NCI-H524 (cell line): ENCODE measurements around the gene KCNK2.
A peak's percentile ranks its signal among the peaks of the same experiment; 100 is the strongest.
"Not testable (repeated sequence)": the region's sequence is repeated elsewhere in the genome, so short reads cannot be mapped to it uniquely, and the experiment has no call there.

Source experiments
- DNase-seq, 2 experiments: peaks; one replicate each; lab custom pipeline; 2025; lab: John Stamatoyannopoulos, UW

KCNK2 gene

GRCh38 chr1:215151841-215152549 is 69.5 kb downstream of the KCNK2 start:
- no peak for DNase-seq

- DNase-seq = no peak
Measured at GRCh38 chr1:215156232-215156631, 73.7 kb downstream of the KCNK2 start.

DNA sequence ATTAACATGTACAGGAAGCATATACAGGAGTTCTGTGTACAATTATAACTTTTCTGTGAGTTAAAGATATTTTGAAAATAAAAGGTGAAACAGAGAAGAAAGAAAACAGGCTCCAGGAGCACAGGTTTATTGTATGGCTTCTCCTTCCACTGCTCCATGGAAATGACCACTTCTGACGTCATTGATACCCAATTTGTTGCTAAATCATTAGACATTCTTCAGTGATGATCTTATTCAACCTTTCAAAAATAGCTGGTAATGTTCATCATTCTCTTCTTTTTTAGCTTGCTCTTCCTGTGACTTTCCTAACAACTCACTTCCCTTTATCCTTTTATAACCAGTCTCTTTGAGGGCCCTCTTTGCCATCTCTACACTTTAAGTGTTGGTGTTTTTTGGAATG is 77.8 kb downstream of the KCNK2 start:
- no peak for DNase-seq

- not testable (repeated sequence) for DNase-seq
Measured at GRCh38 chr1:215163144-215163543, 80.6 kb downstream of the KCNK2 start.

DNA sequence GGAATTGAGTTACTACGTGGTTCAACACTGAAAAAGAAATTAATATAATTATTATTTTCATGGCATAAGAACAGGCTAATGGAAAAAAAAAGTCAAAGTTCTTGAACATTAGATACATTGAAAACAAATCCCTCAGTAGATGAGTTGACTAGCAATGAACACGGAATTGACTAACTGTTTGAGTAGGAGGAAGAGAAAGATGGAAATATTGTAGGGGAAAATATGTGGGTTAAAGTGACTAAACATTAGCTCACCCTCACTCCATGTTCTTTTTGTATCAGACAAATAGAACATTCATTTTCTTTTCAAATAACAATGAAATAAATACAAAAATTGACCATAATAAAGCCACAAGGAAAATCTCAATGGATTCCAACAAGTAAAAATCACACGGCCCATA is 84.3 kb downstream of the KCNK2 start:
- no peak for DNase-seq

DNA sequence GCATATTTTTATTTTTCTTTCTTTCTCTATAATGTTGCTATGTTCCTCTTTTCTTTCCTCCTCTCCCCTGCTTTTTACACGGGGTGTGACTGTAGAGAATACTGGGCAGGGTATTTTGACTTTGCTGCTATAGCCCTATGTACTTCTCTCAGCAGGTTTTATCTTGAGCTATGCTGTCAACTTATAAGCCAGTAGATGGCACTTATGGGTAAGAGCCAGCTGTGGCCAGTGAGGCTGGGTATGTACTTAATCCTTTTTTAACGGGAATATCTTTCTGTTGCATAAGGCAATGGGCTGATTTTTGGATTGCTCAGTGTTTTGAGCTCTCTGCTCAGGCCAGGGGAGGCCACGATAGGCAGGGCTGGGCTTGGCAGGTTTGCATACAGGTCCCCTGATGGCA is 99.0 kb downstream of the KCNK2 start:
- DNase-seq = peak in 1 of 2 experiments; percentile 47

GRCh38 chr1:215185067-215185620 is 102.6 kb downstream of the KCNK2 start:
- no peak for DNase-seq

- no peak for DNase-seq
Measured at GRCh38 chr1:215188302-215188950, 105.9 kb downstream of the KCNK2 start.

DNA sequence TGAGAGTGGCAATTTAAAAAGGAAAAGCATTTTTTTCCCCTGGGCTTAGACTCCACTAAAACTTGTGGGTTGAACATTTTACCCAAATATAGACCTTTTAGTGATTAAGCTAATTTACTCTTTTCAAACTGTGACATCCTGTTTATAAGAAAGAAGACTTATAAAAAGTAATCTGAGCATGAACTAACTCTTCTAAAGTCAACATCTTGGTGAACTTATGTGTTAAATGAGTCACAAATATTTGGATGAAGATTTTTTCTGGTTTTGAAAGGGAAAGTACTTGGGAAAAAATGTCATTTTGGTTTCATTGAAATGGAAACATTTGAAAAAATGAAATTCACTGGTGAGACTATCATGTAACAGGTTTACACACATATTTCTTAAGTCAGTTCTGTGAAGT is 109.8 kb downstream of the KCNK2 start:
- DNase-seq = no peak

DNA sequence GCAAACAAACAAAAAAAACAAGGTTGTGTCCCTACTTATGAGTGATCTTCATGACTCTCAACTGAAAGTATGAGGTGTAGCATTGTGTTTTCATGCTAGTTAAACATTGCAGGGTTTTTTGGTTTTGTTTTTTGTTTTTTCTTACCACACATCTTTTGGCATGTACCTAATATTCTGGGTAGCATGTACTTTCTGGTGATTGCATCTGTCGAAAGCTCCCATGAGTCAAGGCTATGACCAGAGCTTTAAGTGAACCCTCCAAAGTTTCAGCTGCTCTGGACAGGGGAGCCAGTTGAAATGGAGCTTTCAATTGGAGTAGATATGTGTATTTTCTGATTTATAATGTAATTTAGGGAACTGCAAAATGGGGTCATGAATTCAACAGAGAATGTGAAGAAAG is 115.5 kb downstream of the KCNK2 start:
- no peak for DNase-seq

GRCh38 chr1:215200121-215200520 is 117.6 kb downstream of the KCNK2 start:
- DNase-seq = no peak

DNA sequence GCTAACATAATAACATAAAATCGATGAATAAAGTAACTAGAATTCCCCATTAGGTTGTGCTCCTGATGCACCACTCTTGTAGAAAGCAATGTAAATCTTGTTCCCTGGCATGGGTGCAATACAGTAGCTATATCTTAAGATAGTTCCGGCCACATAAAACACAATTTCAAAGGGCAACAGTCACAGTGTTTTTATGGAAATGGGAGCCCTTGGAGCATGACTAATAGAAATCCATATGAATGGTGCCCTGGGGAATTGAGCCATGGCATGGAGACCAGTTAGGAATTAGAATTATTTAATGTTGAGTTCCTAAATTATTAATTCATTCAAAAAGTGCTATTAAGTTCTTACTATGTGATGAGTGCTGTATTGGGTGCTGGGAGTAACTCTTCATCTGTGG is 118.7 kb downstream of the KCNK2 start:
- DNase-seq = no peak

GRCh38 chr1:215202868-215203267 is 120.3 kb downstream of the KCNK2 start:
- DNase-seq = no peak

DNA sequence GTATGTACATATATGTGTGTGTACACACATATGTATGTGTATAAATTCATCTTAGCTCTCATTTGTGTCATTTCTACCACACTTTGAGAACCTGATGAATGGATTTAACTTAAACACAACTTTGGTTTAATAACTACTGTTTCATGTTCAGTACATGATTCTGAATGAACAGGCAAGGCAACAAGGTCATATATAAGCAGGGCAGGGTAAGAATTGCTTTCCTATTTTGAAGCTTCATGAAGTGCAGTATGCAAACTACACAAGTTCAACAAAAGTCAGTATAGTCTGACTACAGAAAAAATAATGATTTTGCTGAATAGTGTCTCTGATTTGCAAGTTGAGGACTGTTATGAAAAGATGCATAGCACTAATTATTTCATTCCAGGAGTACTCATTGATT is 127.6 kb downstream of the KCNK2 start:
- DNase-seq = no peak

DNA sequence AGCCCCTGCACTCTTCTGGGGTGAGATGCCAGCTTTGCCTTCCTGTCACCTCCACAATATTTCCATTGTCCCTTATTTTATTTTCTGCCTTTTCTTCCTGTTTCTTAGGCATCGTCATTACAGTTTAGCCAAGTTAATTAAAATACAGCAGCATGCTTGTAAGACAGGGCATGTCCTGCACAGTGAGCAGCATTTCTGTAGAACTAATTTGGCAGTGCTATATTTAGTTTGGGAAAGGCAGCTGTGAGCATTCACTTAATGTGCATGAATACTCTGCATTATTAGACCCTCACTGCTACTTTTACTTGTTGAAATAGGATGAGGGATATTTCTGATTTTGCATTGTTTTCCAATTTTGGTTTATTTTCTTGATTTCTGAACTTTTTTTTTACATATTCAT is 133.3 kb downstream of the KCNK2 start:
- DNase-seq = no peak

GRCh38 chr1:215219372-215219771 is 136.8 kb downstream of the KCNK2 start:
- no peak for DNase-seq

- DNase-seq = no peak
Measured at GRCh38 chr1:215220346-215220745, 137.8 kb downstream of the KCNK2 start.

DNA sequence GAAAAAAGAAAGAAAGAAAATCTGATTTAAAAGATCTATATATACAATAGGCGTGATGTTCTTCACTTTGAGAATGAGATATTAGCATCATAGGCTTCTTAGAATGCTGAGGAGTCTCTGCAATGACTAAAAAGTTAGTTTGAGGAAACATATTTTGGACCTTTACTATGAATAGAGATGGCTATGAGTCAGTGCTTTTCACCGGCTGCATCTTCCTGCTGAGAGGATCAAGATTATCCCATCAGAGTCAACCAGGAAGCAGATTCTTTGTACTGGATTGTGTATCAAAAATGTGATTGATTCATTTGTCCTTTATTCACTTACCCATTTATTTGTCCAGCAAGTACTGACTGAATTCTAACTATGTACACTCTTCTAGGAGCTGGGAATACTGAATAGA is 144.2 kb downstream of the KCNK2 start:
- no peak for DNase-seq

- DNase-seq = no peak
Measured at GRCh38 chr1:215228193-215228592, 145.7 kb downstream of the KCNK2 start.

- DNase-seq = no peak
Measured at GRCh38 chr1:215241451-215241850, 158.9 kb downstream of the KCNK2 start.

DNA sequence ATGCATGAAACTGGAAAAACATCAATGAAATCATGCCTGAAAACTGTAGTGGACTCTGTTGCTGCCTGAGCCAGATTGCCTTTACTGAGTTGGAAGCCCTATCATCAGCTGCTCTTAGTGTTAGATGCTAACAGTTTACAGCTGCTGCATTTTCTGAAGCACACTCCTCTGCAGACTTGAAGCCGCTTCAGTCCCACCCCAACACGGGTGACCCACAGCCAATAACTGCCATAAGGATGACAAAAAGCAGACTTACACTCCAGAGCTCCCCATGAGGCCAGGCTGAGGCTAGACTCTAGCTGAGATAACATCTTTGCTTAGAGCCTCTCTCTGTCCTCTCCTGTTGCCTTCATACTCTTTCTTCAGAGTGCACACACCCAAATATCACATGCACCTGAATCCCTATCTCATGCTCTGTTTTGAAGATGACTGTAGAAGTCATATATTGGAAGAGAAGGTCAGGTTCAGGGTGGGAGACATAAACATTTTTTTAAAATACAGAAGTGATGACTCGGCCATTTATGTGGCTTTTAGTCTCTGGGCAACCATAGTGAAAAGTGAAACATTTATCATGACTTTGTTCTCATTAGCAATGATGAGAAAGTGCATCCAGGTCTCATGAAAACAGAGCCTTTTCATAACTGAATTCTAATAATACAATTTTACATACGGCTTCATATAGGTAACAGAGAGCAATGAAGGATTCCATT is 161.0 kb downstream of the KCNK2 start:
- DNase-seq = no peak

DNA sequence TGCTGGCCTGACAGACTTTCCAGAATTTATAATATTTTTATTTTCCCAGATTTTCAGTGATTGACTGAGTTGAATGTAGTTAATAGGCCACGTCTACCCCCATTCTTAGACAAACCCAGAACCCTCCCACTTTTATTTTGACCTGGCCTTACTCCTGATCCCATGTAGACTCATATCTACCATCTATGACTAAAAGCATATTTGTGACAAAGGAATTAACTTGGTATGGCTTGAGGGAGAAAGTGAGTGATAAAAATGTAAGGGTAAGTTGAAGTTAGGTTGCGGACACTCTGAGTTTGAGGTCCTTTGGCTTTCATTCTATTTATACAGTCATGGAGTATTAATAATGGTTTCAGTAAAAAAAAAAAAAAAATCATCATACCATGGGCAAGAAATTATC is 168.4 kb downstream of the KCNK2 start:
- no peak for DNase-seq

- DNase-seq = no peak
Measured at GRCh38 chr1:215251428-215251827, 168.9 kb downstream of the KCNK2 start.
